AG08395 (cell line): Measurements from ENCODE around the gene MAST1.
"Not testable (repeated sequence)": the region's sequence is repeated elsewhere in the genome, so short reads cannot be mapped to it uniquely, and the experiment has no call there.

Experiments
- DNase-seq: peaks from one replicate; pipeline ENCODE4 v3.0.0; 2012; ENCODE audit warnings: mixed read lengths, low spot score

The MAST1 gene

GRCh38 chr19:12800923-12801465 is 37.3 kb upstream of the MAST1 start:
- DNase-seq: no peak

- peak; percentile 73 for DNase-seq
These were observed 36.6 kb upstream of the MAST1 start, which contains the start of the genes PRDX2 and THSD8 for GRCh38 chr19:12801466-12802266. TSS of gene PRDX2 (minus strand) at chr19:12801800. CDS start at chr19:12801261, 539 bp downstream. TSS of gene THSD8 (plus strand) at chr19:12802069. CDS start at chr19:12802072, 3 bp downstream.

- DNase-seq: no peak
These were observed 35.8 kb upstream of the MAST1 start for GRCh38 chr19:12802267-12803106.

GRCh38 chr19:12804051-12804450 is 34.3 kb upstream of the MAST1 start:
- no peak for DNase-seq

GRCh38 chr19:12806242-12807081 is 31.9 kb upstream of the MAST1 start, which contains the start of gene RNASEH2A:
TSS of gene RNASEH2A (plus strand) at chr19:12806584. CDS start at chr19:12806674, 90 bp downstream.
- DNase-seq: peak; percentile 97

- DNase-seq: no peak
These were observed 23.2 kb upstream of the MAST1 start for GRCh38 chr19:12815088-12815487.

- not testable (repeated sequence) for DNase-seq
These were observed 21.1 kb upstream of the MAST1 start for GRCh38 chr19:12817188-12817587.

- not testable (repeated sequence) for DNase-seq
These were observed 20.5 kb upstream of the MAST1 start for GRCh38 chr19:12817810-12818209.

GRCh38 chr19:12821761-12822160 is 16.6 kb upstream of the MAST1 start:
- DNase-seq: no peak

- DNase-seq: no peak
These were observed 12.8 kb upstream of the MAST1 start for GRCh38 chr19:12825254-12826131.

GRCh38 chr19:12828494-12828893 is 9.8 kb upstream of the MAST1 start:
- no peak for DNase-seq

- no peak for DNase-seq
These were observed 4.9 kb upstream of the MAST1 start for GRCh38 chr19:12833418-12833737.

- peak; percentile 40 for DNase-seq
These were observed 4.4 kb upstream of the MAST1 start for GRCh38 chr19:12833738-12834565.

- no peak for DNase-seq
These were observed 3.8 kb upstream of the MAST1 start, which contains the start of gene RTBDN for GRCh38 chr19:12834566-12834943. TSS of gene RTBDN (minus strand) at chr19:12834579. CDS start at chr19:12829979, 4,600 bp downstream.

GRCh38 chr19:12834976-12835757 is 3.1 kb upstream of the MAST1 start:
- peak; percentile 49 for DNase-seq

- no peak for DNase-seq
These were observed 1.8 kb upstream of the MAST1 start for GRCh38 chr19:12836529-12836863.

- no peak for DNase-seq
These were observed 1.1 kb upstream of the MAST1 start for GRCh38 chr19:12837225-12837624.

- DNase-seq: no peak
These were observed 806 bp downstream of the MAST1 start for GRCh38 chr19:12838886-12839756.
